Skeletal muscle satellite cell (primary cell): ENCODE data around the gene OR10J1. TPM values are rescaled to one million over a fixed set of nuclear protein-coding genes. Genes with fewer than 3 reads are reported as not detected.
A peak's percentile ranks its signal among the peaks of the same experiment; 100 is the strongest.

Source experiments
- H3K27me3 ChIP-seq: 2 replicates; pipeline ENCODE4 v1.7.0; 2013; ENCODE audit warnings: low read length; ENCODE audit not compliant: control insufficient read depth, insufficient read depth
- H3K36me3 ChIP-seq: 2 replicates; pipeline ENCODE4 v1.7.0; 2013; ENCODE audit warnings: mild to moderate bottlenecking, control low read depth, low read length; ENCODE audit not compliant: insufficient read depth
- H3K4me1 ChIP-seq: 2 replicates; pipeline ENCODE4 v1.7.0; 2013; ENCODE audit warnings: low read length; ENCODE audit not compliant: control insufficient read depth, insufficient read depth
- H3K4me2 ChIP-seq: 2 replicates; pipeline ENCODE4 v1.7.0; 2013; ENCODE audit warnings: mild to moderate bottlenecking, low read length
- H3K4me3 ChIP-seq: 2 replicates; pipeline ENCODE4 v1.7.0; 2013; ENCODE audit warnings: low read length
- H3K9ac ChIP-seq: 2 replicates; pipeline ENCODE4 v1.7.0; 2013; ENCODE audit warnings: mild to moderate bottlenecking, low read depth, low read length, moderate library complexity
- H3K9me3 ChIP-seq: replicated peaks from 2 replicates; pipeline ENCODE4 v1.7.0; 2013; ENCODE audit warnings: mild to moderate bottlenecking, control low read depth, low read length
- total RNA-seq: library from RNA; depleted of rRNA; stranded (reverse); fragments of >200 nt; gene quantifications from 2 replicates; pipeline ENCODE4 v1.2.3, GENCODE V29; 2012; rRNA removed

Gene OR10J1
- not detected in 2 replicates for total RNA-seq

GRCh38 chr1:159439422-159439821 lies at the start of gene OR10J1:
OR10J1 (plus strand) TSS chr1:159439722; CDS start chr1:159439792, 70 bp downstream.
- H3K4me2 ChIP-seq, result no peak within 1 kb of the TSS
- no peaks in the 10 kb centered on the region for H3K27me3 ChIP-seq
- H3K9ac ChIP-seq, result no peak within 1 kb of the TSS
- no peaks in the 10 kb centered on the region for H3K9me3 ChIP-seq
- no peaks in the 10 kb centered on the region for H3K36me3 ChIP-seq
- H3K4me3 ChIP-seq, result no peak within 1 kb of the TSS
- H3K4me1 ChIP-seq, result no peaks in the 10 kb centered on the region

- H3K27me3 ChIP-seq, result no peaks in the 10 kb centered on the region
- no peak overlapping the region for H3K4me3 ChIP-seq
- H3K4me2 ChIP-seq, result no peak overlapping the region
- no peaks in the 10 kb centered on the region for H3K9me3 ChIP-seq
- no peaks in the 10 kb centered on the region for H3K36me3 ChIP-seq
- H3K9ac ChIP-seq, result no peak overlapping the region
- no peaks in the 10 kb centered on the region for H3K4me1 ChIP-seq
These were observed 32.7 kb upstream of the OR10J1 start for GRCh38 chr1:159406821-159407220.

DNA sequence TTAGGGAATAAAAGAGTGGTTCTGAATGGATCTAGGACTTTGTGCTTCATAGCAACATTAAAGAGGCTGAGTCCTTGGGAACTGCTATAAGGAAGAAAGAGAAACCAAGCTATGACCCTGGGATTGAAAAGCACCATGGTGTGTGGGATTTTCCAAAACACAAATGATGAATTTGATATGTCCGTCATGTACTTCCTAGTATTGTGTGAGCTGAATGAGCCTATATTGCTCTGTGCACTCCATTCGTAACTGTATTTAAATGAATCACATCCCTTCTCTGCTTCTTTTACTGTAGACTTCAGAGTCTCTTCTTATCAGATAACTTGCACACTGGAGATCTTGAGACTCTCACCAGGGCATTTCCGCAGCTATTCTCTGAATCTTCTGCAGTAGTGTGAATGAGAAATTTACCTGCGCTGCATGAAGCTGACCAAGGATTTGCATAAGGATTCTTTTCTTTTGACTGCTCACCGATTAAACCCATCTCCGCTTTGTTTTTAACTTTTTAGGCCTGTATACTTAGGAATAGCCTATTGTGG lies 30.6 kb upstream of the OR10J1 start:
- Histone ChIP-seq H3K4me2 (no peak overlapping the region), H3K4me3 (no peak overlapping the region), H3K36me3 (no peaks in the 10 kb centered on the region), H3K9me3 (no peaks in the 10 kb centered on the region), H3K27me3 (no peaks in the 10 kb centered on the region), H3K4me1 (no peaks in the 10 kb centered on the region), H3K9ac (no peak overlapping the region)

DNA sequence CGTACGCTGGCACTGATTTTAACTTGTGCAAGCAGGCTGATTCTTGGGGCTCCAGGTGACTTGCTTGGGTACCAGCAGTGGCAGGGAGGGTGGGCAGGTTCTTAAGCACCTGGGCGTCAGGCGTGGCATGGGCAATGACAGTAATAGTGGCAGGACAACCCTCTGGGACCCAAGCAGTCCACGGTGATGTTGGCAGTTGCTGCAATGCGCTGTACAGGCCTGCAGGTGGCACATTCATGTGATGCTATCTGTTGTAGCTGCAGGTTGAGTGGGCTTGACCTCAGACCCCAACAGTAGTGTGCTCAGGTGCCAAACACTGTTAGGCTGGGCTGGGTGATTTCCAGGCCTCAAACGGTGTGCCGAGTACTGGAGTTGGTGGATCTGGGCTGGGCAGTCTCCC lies 17.7 kb upstream of the OR10J1 start:
- H3K4me1 ChIP-seq, result no peaks in the 10 kb centered on the region
- H3K9me3 ChIP-seq, result no peaks in the 10 kb centered on the region
- no peaks in the 10 kb centered on the region for H3K27me3 ChIP-seq
- no peak overlapping the region for H3K4me2 ChIP-seq
- no peak overlapping the region for H3K9ac ChIP-seq
- H3K4me3 ChIP-seq, result no peak overlapping the region
- no peaks in the 10 kb centered on the region for H3K36me3 ChIP-seq

DNA sequence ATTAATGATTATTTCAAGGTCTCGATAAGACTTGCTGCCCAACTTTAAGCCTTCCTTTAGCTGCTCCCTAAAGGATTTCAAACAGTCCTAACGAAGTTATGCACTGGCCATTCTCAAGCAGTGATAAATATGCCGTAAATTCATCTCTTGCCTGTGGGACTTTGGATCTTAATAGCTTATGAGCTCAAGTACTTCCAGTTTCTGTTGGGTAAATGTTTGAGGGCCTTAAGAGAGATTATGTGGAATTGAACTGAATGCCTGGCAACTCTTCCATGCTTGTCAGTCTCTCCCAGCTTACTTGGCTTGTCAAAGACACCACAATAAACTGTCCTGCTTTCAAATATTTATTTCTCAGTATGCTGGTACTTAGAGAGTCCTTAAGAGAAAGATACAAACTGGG lies 11.0 kb upstream of the OR10J1 start:
- Histone ChIP-seq H3K9ac (peak overlapping the region; percentile 40), H3K36me3 (no peaks in the 10 kb centered on the region), H3K4me2 (no peak overlapping the region), H3K4me3 (no peak overlapping the region), H3K27me3 (no peaks in the 10 kb centered on the region), H3K9me3 (no peaks in the 10 kb centered on the region), H3K4me1 (peaks cover 18% of the 10 kb centered on the region)

GRCh38 chr1:159429074-159429861 lies 10.3 kb upstream of the OR10J1 start:
- Histone ChIP-seq H3K4me3 (peak overlapping the region; percentile 5), H3K9ac (peak overlapping the region; percentile 67), H3K4me1 (peaks cover 18% of the 10 kb centered on the region), H3K4me2 (peak overlapping the region; percentile 7), H3K36me3 (no peaks in the 10 kb centered on the region), H3K27me3 (no peaks in the 10 kb centered on the region), H3K9me3 (no peaks in the 10 kb centered on the region)

- Histone ChIP-seq H3K4me3 (no peak overlapping the region), H3K4me2 (no peak overlapping the region), H3K27me3 (no peaks in the 10 kb centered on the region)
These were observed 8.5 kb upstream of the OR10J1 start for GRCh38 chr1:159430985-159431384.

DNA sequence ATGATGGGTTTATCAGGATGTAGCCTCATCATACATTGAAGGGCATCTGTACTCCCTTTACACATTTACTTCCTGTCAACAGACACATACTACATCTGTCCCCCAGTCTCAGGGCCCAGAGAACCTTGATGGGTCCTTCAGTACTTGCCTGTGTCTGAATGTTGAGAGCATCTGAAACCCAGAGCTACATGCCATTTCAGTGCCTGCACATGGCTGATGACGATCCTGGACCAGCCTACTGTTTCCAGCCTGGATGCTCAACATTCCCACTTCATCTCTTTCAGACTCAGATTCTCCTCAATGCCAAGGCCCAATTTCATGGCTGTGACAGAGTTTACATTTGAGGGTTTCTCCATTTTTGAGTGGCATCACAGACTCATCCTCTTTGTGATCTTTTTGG lies 7.6 kb upstream of the OR10J1 start, which contains the start of gene OR10J4:
Gene OR10J4 (plus strand): TSS at position 301 of the 400 bp plus-strand sequence.
- Histone ChIP-seq H3K4me2 (no peak within 1 kb of the TSS), H3K9me3 (no peaks in the 10 kb centered on the region), H3K27me3 (no peaks in the 10 kb centered on the region), H3K9ac (no peak within 1 kb of the TSS), H3K36me3 (no peaks in the 10 kb centered on the region), H3K4me3 (no peak within 1 kb of the TSS), H3K4me1 (peaks cover 18% of the 10 kb centered on the region)

More at GRCh38 chr1:159430985-159431384, 8.5 kb upstream of the OR10J1 start:
- Histone ChIP-seq H3K9ac (no peak overlapping the region), H3K36me3 (no peaks in the 10 kb centered on the region), H3K9me3 (no peaks in the 10 kb centered on the region), H3K4me1 (peaks cover 18% of the 10 kb centered on the region)

DNA sequence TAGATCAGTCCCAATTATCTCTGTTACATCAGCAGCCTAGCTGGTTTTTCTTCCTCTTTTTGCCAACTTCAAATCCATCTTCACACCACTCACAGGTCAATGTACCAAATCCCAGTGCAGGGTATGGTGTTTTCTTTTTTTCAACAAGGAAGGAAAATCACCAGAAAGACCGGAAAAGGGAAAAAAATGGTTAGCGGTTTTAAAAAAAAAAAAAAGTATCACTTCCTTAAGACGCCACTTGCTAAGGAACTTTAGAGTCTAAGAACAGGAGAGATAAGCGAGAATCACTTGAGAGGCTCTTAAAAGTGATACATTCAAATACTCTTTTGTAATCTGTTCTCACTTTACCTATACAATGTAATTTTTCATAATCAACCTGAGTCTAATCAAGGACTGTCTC lies 3.1 kb upstream of the OR10J1 start:
- no peak overlapping the region for H3K4me3 ChIP-seq
- no peak overlapping the region for H3K9ac ChIP-seq
- no peaks in the 10 kb centered on the region for H3K9me3 ChIP-seq
- H3K4me2 ChIP-seq, result no peak overlapping the region
- H3K27me3 ChIP-seq, result no peaks in the 10 kb centered on the region
- H3K36me3 ChIP-seq, result no peaks in the 10 kb centered on the region
- H3K4me1 ChIP-seq, result no peaks in the 10 kb centered on the region

DNA sequence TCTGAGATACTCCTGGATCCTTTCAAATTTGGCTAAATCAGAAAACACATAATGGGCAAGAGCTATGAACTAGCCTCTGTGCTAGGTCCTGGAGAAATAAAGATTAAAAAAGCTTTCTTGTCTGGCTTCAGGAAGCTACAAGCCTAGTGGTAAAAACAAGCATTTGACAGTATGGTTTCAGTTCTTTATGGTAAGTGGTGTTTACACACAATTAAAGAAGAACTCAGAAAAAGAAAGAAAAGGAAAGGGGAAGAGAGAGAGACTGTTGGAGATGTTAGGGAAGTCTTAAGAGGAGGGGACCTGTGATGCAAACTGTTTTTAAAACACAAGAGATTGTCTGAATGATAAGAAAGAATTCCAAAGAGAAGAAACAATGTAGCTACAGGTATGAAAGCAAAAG lies 1.8 kb downstream of the OR10J1 start:
- no peak overlapping the region for H3K4me3 ChIP-seq
- no peak overlapping the region for H3K9ac ChIP-seq
- no peaks in the 10 kb centered on the region for H3K27me3 ChIP-seq
- no peak overlapping the region for H3K4me2 ChIP-seq
- no peaks in the 10 kb centered on the region for H3K4me1 ChIP-seq
- H3K36me3 ChIP-seq, result no peaks in the 10 kb centered on the region
- H3K9me3 ChIP-seq, result no peaks in the 10 kb centered on the region

GRCh38 chr1:159442428-159442827 lies 2.9 kb downstream of the OR10J1 start:
- H3K4me3 ChIP-seq, result no peak overlapping the region
- H3K27me3 ChIP-seq, result no peaks in the 10 kb centered on the region
- H3K4me1 ChIP-seq, result no peaks in the 10 kb centered on the region
- H3K4me2 ChIP-seq, result no peak overlapping the region
- no peak overlapping the region for H3K9ac ChIP-seq
- no peaks in the 10 kb centered on the region for H3K9me3 ChIP-seq
- H3K36me3 ChIP-seq, result no peaks in the 10 kb centered on the region
